Mammary epithelial cell (primary cell): ENCODE data around the gene ELP2.

Experiments
- EZH2 ChIP-seq: IDR thresholded peaks from 2 replicates; pipeline ENCODE4 v1.6.1; 2012; ENCODE audit warnings: low read length, inconsistent platforms, borderline replicate concordance
- TF ChIP-seq, protein P1 (sequence below), 2 donors: IDR thresholded peaks in 1 of 2; conservative IDR thresholded peaks in 1 of 2; 2 replicates each; pipeline ENCODE4 v1.5.1; 2011 to 2012; ENCODE audit warnings: inconsistent platforms in 2 of 2, low read length in 2 of 2, mild to moderate bottlenecking in 2 of 2, control low read depth in 1 of 2, low read depth in 1 of 2; ENCODE audit not compliant: insufficient read depth in 1 of 2; ENCODE audit errors: extremely low read depth in 1 of 2

DNA sequence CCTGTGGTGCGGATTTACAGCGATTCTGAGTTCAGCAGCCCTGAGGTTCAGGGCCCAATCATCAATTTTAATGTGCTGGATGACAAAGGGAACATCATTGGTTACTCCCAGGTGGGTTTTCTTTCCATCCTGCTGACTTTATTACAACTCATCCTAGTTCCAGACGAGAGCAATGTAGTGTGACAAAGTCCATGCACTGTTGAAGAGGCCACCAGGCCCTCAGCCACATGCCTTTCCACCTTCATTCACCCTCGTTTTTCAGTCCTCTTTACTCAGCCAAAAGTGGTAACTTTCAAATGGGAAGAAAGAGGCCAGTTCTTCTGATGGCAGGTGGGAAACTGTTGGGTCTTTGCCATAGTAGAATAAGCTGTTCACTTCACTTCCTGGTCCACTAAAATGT lies 75.5 kb downstream of the ELP2 start:
- TF ChIP-seq, protein P1, sequence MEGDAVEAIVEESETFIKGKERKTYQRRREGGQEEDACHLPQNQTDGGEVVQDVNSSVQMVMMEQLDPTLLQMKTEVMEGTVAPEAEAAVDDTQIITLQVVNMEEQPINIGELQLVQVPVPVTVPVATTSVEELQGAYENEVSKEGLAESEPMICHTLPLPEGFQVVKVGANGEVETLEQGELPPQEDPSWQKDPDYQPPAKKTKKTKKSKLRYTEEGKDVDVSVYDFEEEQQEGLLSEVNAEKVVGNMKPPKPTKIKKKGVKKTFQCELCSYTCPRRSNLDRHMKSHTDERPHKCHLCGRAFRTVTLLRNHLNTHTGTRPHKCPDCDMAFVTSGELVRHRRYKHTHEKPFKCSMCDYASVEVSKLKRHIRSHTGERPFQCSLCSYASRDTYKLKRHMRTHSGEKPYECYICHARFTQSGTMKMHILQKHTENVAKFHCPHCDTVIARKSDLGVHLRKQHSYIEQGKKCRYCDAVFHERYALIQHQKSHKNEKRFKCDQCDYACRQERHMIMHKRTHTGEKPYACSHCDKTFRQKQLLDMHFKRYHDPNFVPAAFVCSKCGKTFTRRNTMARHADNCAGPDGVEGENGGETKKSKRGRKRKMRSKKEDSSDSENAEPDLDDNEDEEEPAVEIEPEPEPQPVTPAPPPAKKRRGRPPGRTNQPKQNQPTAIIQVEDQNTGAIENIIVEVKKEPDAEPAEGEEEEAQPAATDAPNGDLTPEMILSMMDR (conservative IDR thresholded peaks at IDR 0.05 in 1 of 2, IDR thresholded peaks at IDR 0.05 in 1 of 2; ENCODE audit: extremely low read depth in 1 of 2, insufficient read depth in 1 of 2, low read depth in 1 of 2, low read length in 2 of 2) = no peak
- TF ChIP-seq EZH2 = no peak
